SK-N-SH treated with all-trans-retinoic acid at 6 μM for 48 hours (cell line): ENCODE results near the gene OR8H2.

ENCODE experiments used
- ATAC-seq: fragments of 200-7000 bp; cut with Tn5 transposase; 3 replicates; pipeline ENCODE4 v1.9.1; 2020; ENCODE audit warnings: mild to moderate bottlenecking, moderate library complexity
- ARNTL ChIP-seq: fragments of 450-650 bp; formaldehyde crosslinking; IDR thresholded peaks from 2 replicates; pipeline ENCODE4 v1.5.0; 2020; ENCODE audit warnings: low read depth, mild to moderate bottlenecking, moderate library complexity, borderline replicate concordance
- BACH2 ChIP-seq: fragments of 250-450 bp; sonication (Bioruptor Pico); IDR thresholded peaks from 2 replicates; pipeline ENCODE4 v1.9.0; 2021; ENCODE audit warnings: mild to moderate bottlenecking, borderline replicate concordance
- CREB5 ChIP-seq: fragments of 250-450 bp; sonication (Bioruptor Pico); IDR thresholded peaks from 2 replicates; pipeline ENCODE4 v1.5.1; 2020; ENCODE audit warnings: low read depth, mild to moderate bottlenecking, moderate library complexity
- CSDC2 ChIP-seq: fragments of 250-450 bp; sonication (Bioruptor Pico); IDR thresholded peaks from 2 replicates; pipeline ENCODE4 v1.5.0; 2020; ENCODE audit warnings: mild to moderate bottlenecking, moderate library complexity
- CSRNP3 ChIP-seq: fragments of 250-450 bp; sonication (Bioruptor Pico); IDR thresholded peaks from 2 replicates; pipeline ENCODE4 v1.5.1; 2021; ENCODE audit warnings: mild to moderate bottlenecking, moderate library complexity
- GLIS3 ChIP-seq: fragments of 250-450 bp; sonication (Bioruptor Pico); IDR thresholded peaks from 2 replicates; pipeline ENCODE4 v1.5.0; 2020; ENCODE audit warnings: mild to moderate bottlenecking, moderate library complexity
- ISL1 ChIP-seq: fragments of 250-450 bp; sonication (Bioruptor Pico); IDR thresholded peaks from 2 replicates; pipeline ENCODE4 v2.1.2; 2022; ENCODE audit warnings: mild to moderate bottlenecking, moderate library complexity
- OSR1 ChIP-seq: fragments of 250-450 bp; sonication (Bioruptor Pico); IDR thresholded peaks from 2 replicates; pipeline ENCODE4 v1.8.0; 2022; ENCODE audit warnings: moderate library complexity, mild to moderate bottlenecking, inconsistent platforms
- PATZ1 ChIP-seq: fragments of 250-450 bp; sonication (Bioruptor Pico); IDR thresholded peaks from 2 replicates; pipeline ENCODE4 v1.8.0; 2020; ENCODE audit warnings: mild to moderate bottlenecking, moderate library complexity, borderline replicate concordance
- POU6F1 ChIP-seq: fragments of 250-450 bp; sonication (Bioruptor Pico); IDR thresholded peaks from 2 replicates; pipeline ENCODE4 v1.8.0; 2021; ENCODE audit warnings: low read depth, mild to moderate bottlenecking, moderate library complexity, borderline replicate concordance
- PPARA ChIP-seq: fragments of 250-450 bp; sonication (Bioruptor Pico); IDR thresholded peaks from 2 replicates; pipeline ENCODE4 v1.5.0; 2020; ENCODE audit warnings: mild to moderate bottlenecking, borderline replicate concordance
- RARB ChIP-seq: fragments of 250-450 bp; sonication (Bioruptor Pico); IDR thresholded peaks from 2 replicates; pipeline ENCODE4 v1.8.0; 2021; ENCODE audit warnings: mild to moderate bottlenecking, moderate library complexity
- SNAI2 ChIP-seq: fragments of 250-450 bp; sonication (Bioruptor Pico); IDR thresholded peaks from 2 replicates; pipeline ENCODE4 v1.5.0; 2020; ENCODE audit warnings: mild to moderate bottlenecking, moderate library complexity
- TCF4 ChIP-seq: fragments of 250-450 bp; sonication (Bioruptor Pico); IDR thresholded peaks from 2 replicates; pipeline ENCODE4 v1.8.0; 2021; ENCODE audit warnings: mild to moderate bottlenecking, moderate library complexity, borderline replicate concordance
- TOX ChIP-seq: fragments of 250-450 bp; sonication (Bioruptor Pico); IDR thresholded peaks from 2 replicates; pipeline ENCODE4 v1.8.0; 2021; ENCODE audit warnings: mild to moderate bottlenecking, moderate library complexity, borderline replicate concordance
- TSHZ2 ChIP-seq: fragments of 250-450 bp; sonication (Bioruptor Pico); IDR thresholded peaks from 2 replicates; pipeline ENCODE4 v1.5.0; 2020; ENCODE audit warnings: mild to moderate bottlenecking, moderate library complexity
- ZC3H10 ChIP-seq: fragments of 250-450 bp; sonication (Bioruptor Pico); IDR thresholded peaks from 2 replicates; pipeline ENCODE4 v1.5.1; 2021; ENCODE audit warnings: mild to moderate bottlenecking, moderate library complexity
- ZFP3 ChIP-seq: fragments of 250-450 bp; sonication (Bioruptor Pico); IDR thresholded peaks from 2 replicates; pipeline ENCODE4 v1.5.0; 2020; ENCODE audit warnings: mild to moderate bottlenecking, moderate library complexity
- ZFP30 ChIP-seq: fragments of 450-650 bp; formaldehyde crosslinking; IDR thresholded peaks from 2 replicates; pipeline ENCODE4 v1.5.0; 2022; ENCODE audit warnings: mild to moderate bottlenecking, moderate library complexity
- ZNF565 ChIP-seq: fragments of 450-650 bp; formaldehyde crosslinking; conservative IDR thresholded peaks from 2 replicates; pipeline ENCODE4 v1.5.0; 2020; ENCODE audit warnings: low read depth, mild to moderate bottlenecking, moderate library complexity
- ZNF70 ChIP-seq: fragments of 450-650 bp; formaldehyde crosslinking; IDR thresholded peaks from 2 replicates; pipeline ENCODE4 v1.5.0; 2020; ENCODE audit warnings: mild to moderate bottlenecking, moderate library complexity
- ZNF8 ChIP-seq: fragments of 450-650 bp; formaldehyde crosslinking; IDR thresholded peaks from 2 replicates; pipeline ENCODE4 v1.5.0; 2020; ENCODE audit warnings: mild to moderate bottlenecking, moderate library complexity

The OR8H2 gene

GRCh38 chr11:56151376-56151775, 47.9 kb downstream of the OR8H2 start:
- no peak for TF ChIP-seq TOX (CRISPR knock-in tag)
- no peak for TF ChIP-seq ZNF70
- TF ChIP-seq TSHZ2 (CRISPR knock-in tag): no peak
- TF ChIP-seq ISL1 (CRISPR knock-in tag): no peak
- TF ChIP-seq OSR1 (CRISPR knock-in tag): no peak
- no peak for TF ChIP-seq BACH2 (CRISPR knock-in tag)
- TF ChIP-seq ZNF565: no peak
- no peak for TF ChIP-seq PATZ1
- no peak for TF ChIP-seq ZFP3
- no peak for TF ChIP-seq TCF4 (CRISPR knock-in tag)
- TF ChIP-seq ZFP30: no peak
- TF ChIP-seq CSDC2 (CRISPR knock-in tag): no peak
- no peak for TF ChIP-seq ZC3H10 (CRISPR knock-in tag)
- TF ChIP-seq POU6F1 (CRISPR knock-in tag): no peak
- no peak for TF ChIP-seq CREB5 (CRISPR knock-in tag)
- no peak for TF ChIP-seq CSRNP3 (CRISPR knock-in tag)
- no peak for TF ChIP-seq GLIS3 (CRISPR knock-in tag)
- ATAC-seq: no peak

GRCh38 chr11:56152333-56152732, 48.8 kb downstream of the OR8H2 start:
- ATAC-seq: no peak
- TF ChIP-seq SNAI2 (CRISPR knock-in tag): no peak
- no peak for TF ChIP-seq CSRNP3 (CRISPR knock-in tag)
- TF ChIP-seq CSDC2 (CRISPR knock-in tag): no peak
- TF ChIP-seq TSHZ2 (CRISPR knock-in tag): no peak
- no peak for TF ChIP-seq ISL1 (CRISPR knock-in tag)
- TF ChIP-seq TOX (CRISPR knock-in tag): no peak
- TF ChIP-seq CREB5 (CRISPR knock-in tag): no peak
- no peak for TF ChIP-seq ZFP30
- TF ChIP-seq POU6F1 (CRISPR knock-in tag): no peak
- TF ChIP-seq ZC3H10 (CRISPR knock-in tag): no peak
- TF ChIP-seq ARNTL (CRISPR knock-in tag): no peak
- TF ChIP-seq ZNF8: no peak
- no peak for TF ChIP-seq RARB (CRISPR knock-in tag)
- TF ChIP-seq OSR1 (CRISPR knock-in tag): no peak
- TF ChIP-seq ZFP3: no peak
- TF ChIP-seq ZNF70: no peak
- TF ChIP-seq BACH2 (CRISPR knock-in tag): no peak
- TF ChIP-seq ZNF565: no peak
- no peak for TF ChIP-seq PPARA
- TF ChIP-seq GLIS3 (CRISPR knock-in tag): no peak
